Endothelial cell of umbilical vein (primary cell): ENCODE results near the gene B3GNT3. TPM values are rescaled to one million over a fixed set of nuclear protein-coding genes. Genes with fewer than 3 reads are reported as not detected.

Experiments
- BruUV-seq: library from RNA; stranded (reverse); fragments of 400-500 nt; replicated peaks from 2 replicates; lab custom pipeline; 2021; lab: Mats Ljungman, UMichigan
- CTCF ChIA-PET: fragments of 300-600, 350-600 bp; sonication (Branson Sonifier 250); formaldehyde crosslinking; loops from one replicate; lab custom pipeline; 2021; ENCODE audit warnings: antibody characterized with exemption, inconsistent platforms; lab: Charles Lee
- POLR2A ChIA-PET: fragments of 300-600, 350-600 bp; sonication (Branson Sonifier 250); formaldehyde crosslinking; loops from one replicate; lab custom pipeline; 2021; ENCODE audit warnings: antibody characterized with exemption, inconsistent platforms; lab: Charles Lee
- DNase-seq: peaks from one replicate; pipeline ENCODE4 v3.0.0-alpha.2; 2011; ENCODE audit warnings: low read depth, low spot score
- FAIRE-seq: peaks from 2 replicates; lab custom pipeline; 2011; peaks lifted over from hg19 to GRCh38; lab: Jason Lieb, UNC
- H2AFZ ChIP-seq: 2 replicates; pipeline ENCODE4 v1.6.0; 2012; ENCODE audit warnings: low read depth, low read length, control low read depth, inconsistent platforms
- H3K27ac ChIP-seq: 2 replicates; pipeline ENCODE4 v1.5.1; 2011; ENCODE audit warnings: low read depth, mild to moderate bottlenecking, control low read depth, low read length, moderate library complexity; ENCODE audit not compliant: insufficient read depth
- H3K27me3 ChIP-seq, 2 experiments: 2 replicates each; pipeline versions ENCODE4 v1.6.0 to v1.6.1; 2011; ENCODE audit warnings: low read length in 2 of 2, mixed read lengths in 1 of 2; ENCODE audit not compliant: control insufficient read depth in 2 of 2, insufficient read depth in 2 of 2
- H3K36me3 ChIP-seq, 2 experiments: 2 replicates in 1 of 2; 3 replicates in 1 of 2; pipeline ENCODE4 v1.5.1; 2011; ENCODE audit warnings: low read length in 2 of 2, mild to moderate bottlenecking in 1 of 2, moderate library complexity in 1 of 2; ENCODE audit not compliant: control insufficient read depth in 2 of 2, insufficient read depth in 2 of 2; ENCODE audit errors: extremely low read depth in 1 of 2
- H3K4me1 ChIP-seq: 3 replicates; pipeline ENCODE4 v1.5.1; 2011; ENCODE audit warnings: mild to moderate bottlenecking, low read length; ENCODE audit not compliant: control insufficient read depth, insufficient read depth; ENCODE audit errors: extremely low read depth
- H3K4me2 ChIP-seq: 2 replicates; pipeline ENCODE4 v1.6.1; 2011; ENCODE audit warnings: low read length, control low read depth, mixed read lengths; ENCODE audit not compliant: insufficient read depth
- H3K4me3 ChIP-seq, 3 experiments: fragments of 200-600 bp in 1 of 3; sonication (generic), shearing (Covaris generic) in 1 of 3; replicated peaks in 1 of 3; 2 replicates each; pipeline ENCODE4 v1.5.1; 2011 to 2016; ENCODE audit warnings: control low read depth in 3 of 3, low read length in 3 of 3, mild to moderate bottlenecking in 2 of 3, inconsistent platforms in 1 of 3, low read depth in 1 of 3, moderate library complexity in 1 of 3; ENCODE audit not compliant: insufficient read depth in 1 of 3
- H3K79me2 ChIP-seq: 2 replicates; pipeline ENCODE4 v1.6.0; 2012; ENCODE audit warnings: low read length, inconsistent platforms; ENCODE audit not compliant: control insufficient read depth, insufficient read depth
- H3K9ac ChIP-seq: replicated peaks from 2 replicates; pipeline ENCODE3; 2011; ENCODE audit warnings: low read length, control low read depth; ENCODE audit not compliant: insufficient read depth; ENCODE audit errors: extremely low read depth
- H3K9me1 ChIP-seq: replicated peaks from 3 replicates; pipeline ENCODE4 v1.6.0; 2011; ENCODE audit warnings: mild to moderate bottlenecking, low read length; ENCODE audit not compliant: control insufficient read depth, insufficient read depth; ENCODE audit errors: extremely low read depth
- H3K9me3 ChIP-seq: replicated peaks from 2 replicates; pipeline ENCODE4 v1.5.1; 2012; ENCODE audit warnings: low read length, inconsistent platforms; ENCODE audit not compliant: control insufficient read depth, insufficient read depth
- H4K20me1 ChIP-seq: replicated peaks from 2 replicates; pipeline ENCODE3; 2011; ENCODE audit warnings: mild to moderate bottlenecking, low read length; ENCODE audit not compliant: control insufficient read depth, insufficient read depth; ENCODE audit errors: extremely low read depth
- EZH2 ChIP-seq: IDR thresholded peaks from 2 replicates; pipeline ENCODE4 v1.6.1; 2012; ENCODE audit warnings: borderline replicate concordance, low read depth, mild to moderate bottlenecking, moderate library complexity, low read length, inconsistent platforms; ENCODE audit not compliant: severe bottlenecking
- FOS ChIP-seq: IDR thresholded peaks from 2 replicates; pipeline ENCODE4 v1.6.1; 2011; ENCODE audit warnings: mild to moderate bottlenecking, low read length, moderate library complexity, borderline replicate concordance; ENCODE audit not compliant: insufficient read depth
- GATA2 ChIP-seq: IDR thresholded peaks from 2 replicates; pipeline ENCODE4 v1.7.0; 2011; ENCODE audit warnings: low read depth, mild to moderate bottlenecking, moderate library complexity, mixed read lengths, low read length; ENCODE audit not compliant: insufficient read length, insufficient read depth
- JUN ChIP-seq: IDR thresholded peaks from 2 replicates; pipeline ENCODE4 v1.6.1; 2011; ENCODE audit warnings: borderline replicate concordance, low read depth; ENCODE audit not compliant: insufficient read length, insufficient read depth
- MYC ChIP-seq: IDR thresholded peaks from one replicate; pipeline ENCODE4 v1.6.1; 2011; ENCODE audit warnings: mild to moderate bottlenecking, low read depth, low read length
- POLR2A ChIP-seq: IDR thresholded peaks from 2 replicates; pipeline ENCODE4 v1.6.1; 2012; ENCODE audit warnings: low read depth, mild to moderate bottlenecking, control low read depth, low read length
- POLR2AphosphoS5 ChIP-seq: IDR thresholded peaks from 2 replicates; pipeline ENCODE4 v1.6.1; 2012; ENCODE audit warnings: low read depth, mild to moderate bottlenecking, control low read depth, low read length, moderate library complexity; ENCODE audit not compliant: insufficient read depth
- dilution Hi-C: fragments of 300-500 bp; cut with MboI; formaldehyde crosslinking; loops from one replicate; pipeline ENCODE4 v1.15.0; 2019; ENCODE audit warnings: low sequenced_read_pairs; ENCODE audit not compliant: extremely low pct_ligation_motif_present
- intact Hi-C: fragments of 100-400 bp; cut with micrococcal nuclease; formaldehyde crosslinking; loops from one replicate; pipeline ENCODE4 v1.10.0; 2022
- polyA plus RNA-seq, 4 experiments: library from polyadenylated mRNA; depleted of rRNA in 3 of 4; stranded (reverse) in 3 of 4; unstranded in 1 of 4; fragments of >200 nt; gene quantifications; 2 replicates each; pipeline versions ENCODE4 v1.2.1 to v1.2.3, GENCODE V29; 2011 to 2012; ENCODE audit warnings: missing spikeins in 1 of 4
- total RNA-seq: library from RNA; stranded (reverse); gene quantifications from 2 replicates; pipeline ENCODE4 v1.2.3, GENCODE V29; 2021
- TF ChIP-seq, protein P1 (sequence below): IDR thresholded peaks from 2 replicates; pipeline ENCODE4 v1.6.1; 2011; ENCODE audit not compliant: insufficient read depth, insufficient read length
- TF ChIP-seq, protein P2 (sequence below), 2 donors: IDR thresholded peaks; 1 replicate in 1 of 2; 2 replicates in 1 of 2; pipeline ENCODE4 v1.5.1; 2011; ENCODE audit warnings: low read length in 2 of 2, mild to moderate bottlenecking in 2 of 2, moderate library complexity in 2 of 2, control low read depth in 1 of 2, inconsistent platforms in 1 of 2, low read depth in 1 of 2; ENCODE audit not compliant: insufficient read depth in 1 of 2; ENCODE audit errors: extremely low read depth in 1 of 2

The B3GNT3 gene
- total and polyA plus RNA-seq, 2 donors (not counting 3 experiments of a cell fraction or from before 2014, with no cell fraction given) = 0.10 TPM; not detected in 1

- Histone ChIP-seq H3K27me3 (peaks cover 13 to 14% of the 10 kb centered on the region in 2 experiments), H3K9ac (no peak overlapping the region), H3K79me2 (no peaks in the 10 kb centered on the region), H3K4me3 (no peak overlapping the region), H3K36me3 (no peaks in the 10 kb centered on the region), H4K20me1 (no peaks in the 10 kb centered on the region), H3K9me3 (no peaks in the 10 kb centered on the region), H3K9me1 (no peaks in the 10 kb centered on the region), H2AFZ (no peak overlapping the region), H3K27ac (no peak overlapping the region), H3K4me1 (peaks cover 3% of the 10 kb centered on the region), H3K4me2 (no peak overlapping the region)
- dilution Hi-C loops (no loop called here), intact Hi-C loops (no loop called here)
- ChIA-PET POLR2A (no interaction called here), CTCF (interaction anchor here (1.0 to 1.2 kb wide), 2 partner anchors 14 to 59 kb away, joined by 3 read pairs; no protein-coding TSS in a partner anchor)
- FAIRE-seq = no peak
- BruUV-seq = no TSS peak
- TF ChIP-seq EZH2 (no peak), POLR2A (no peak), POLR2AphosphoS5 (no peak), JUN (no peak), GATA2 (no peak), MYC (no peak), FOS (no peak)
- TF ChIP-seq, protein P1, sequence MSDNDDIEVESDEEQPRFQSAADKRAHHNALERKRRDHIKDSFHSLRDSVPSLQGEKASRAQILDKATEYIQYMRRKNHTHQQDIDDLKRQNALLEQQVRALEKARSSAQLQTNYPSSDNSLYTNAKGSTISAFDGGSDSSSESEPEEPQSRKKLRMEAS = no peak
- TF ChIP-seq, protein P2, sequence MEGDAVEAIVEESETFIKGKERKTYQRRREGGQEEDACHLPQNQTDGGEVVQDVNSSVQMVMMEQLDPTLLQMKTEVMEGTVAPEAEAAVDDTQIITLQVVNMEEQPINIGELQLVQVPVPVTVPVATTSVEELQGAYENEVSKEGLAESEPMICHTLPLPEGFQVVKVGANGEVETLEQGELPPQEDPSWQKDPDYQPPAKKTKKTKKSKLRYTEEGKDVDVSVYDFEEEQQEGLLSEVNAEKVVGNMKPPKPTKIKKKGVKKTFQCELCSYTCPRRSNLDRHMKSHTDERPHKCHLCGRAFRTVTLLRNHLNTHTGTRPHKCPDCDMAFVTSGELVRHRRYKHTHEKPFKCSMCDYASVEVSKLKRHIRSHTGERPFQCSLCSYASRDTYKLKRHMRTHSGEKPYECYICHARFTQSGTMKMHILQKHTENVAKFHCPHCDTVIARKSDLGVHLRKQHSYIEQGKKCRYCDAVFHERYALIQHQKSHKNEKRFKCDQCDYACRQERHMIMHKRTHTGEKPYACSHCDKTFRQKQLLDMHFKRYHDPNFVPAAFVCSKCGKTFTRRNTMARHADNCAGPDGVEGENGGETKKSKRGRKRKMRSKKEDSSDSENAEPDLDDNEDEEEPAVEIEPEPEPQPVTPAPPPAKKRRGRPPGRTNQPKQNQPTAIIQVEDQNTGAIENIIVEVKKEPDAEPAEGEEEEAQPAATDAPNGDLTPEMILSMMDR (IDR thresholded peaks at IDR 0.05; ENCODE audit: extremely low read depth in 1 of 2, insufficient read depth in 1 of 2, low read depth in 1 of 2, low read length in 2 of 2) = no peak
- no peak for DNase-seq
Observed at GRCh38 chr19:17796838-17797423, 2.0 kb downstream of the B3GNT3 start.
